OCI-LY1 (cell line): ENCODE data around the gene CXCR5.
A peak's percentile ranks its signal among the peaks of the same experiment; 100 is the strongest.

Source experiments
- H2AFZ ChIP-seq: fragments of 200-600 bp; sonication (generic), shearing (Covaris generic); 2 replicates; pipeline ENCODE4 v1.6.0; 2014; ENCODE audit warnings: antibody characterized with exemption, mild to moderate bottlenecking, low read length
- H3F3A ChIP-seq: fragments of 200-600 bp; sonication (generic), shearing (Covaris generic); 2 replicates; pipeline ENCODE4 v1.6.0; 2014; ENCODE audit warnings: mild to moderate bottlenecking, antibody characterized with exemption, low read length, moderate library complexity; ENCODE audit not compliant: insufficient read depth
- H3K27ac ChIP-seq: fragments of 200-600 bp; sonication (generic); 2 replicates; pipeline ENCODE4 v1.5.1; 2014; ENCODE audit warnings: low read length, mixed run types, mild to moderate bottlenecking, low read depth; ENCODE audit not compliant: poor library complexity, severe bottlenecking
- H3K27me3 ChIP-seq: fragments of 200-600 bp; sonication (generic); 2 replicates; pipeline ENCODE4 v1.6.0; 2014; ENCODE audit warnings: antibody characterized with exemption, mild to moderate bottlenecking, low read length, moderate library complexity; ENCODE audit not compliant: insufficient read depth
- H3K36me3 ChIP-seq: fragments of 200-600 bp; sonication (generic); 2 replicates; pipeline ENCODE4 v1.6.1; 2014; ENCODE audit warnings: mild to moderate bottlenecking, antibody characterized with exemption, low read length, moderate library complexity, mixed read lengths; ENCODE audit not compliant: insufficient read depth
- H3K4me1 ChIP-seq: fragments of 200-600 bp; sonication (generic); 2 replicates; pipeline ENCODE4 v1.5.1; 2014; ENCODE audit warnings: mild to moderate bottlenecking, low read length, moderate library complexity; ENCODE audit not compliant: insufficient read depth, severe bottlenecking
- H3K4me2 ChIP-seq: fragments of 200-600 bp; sonication (generic), shearing (Covaris generic); 2 replicates; pipeline ENCODE4 v1.6.1; 2014; ENCODE audit warnings: low read length
- H3K4me3 ChIP-seq: fragments of 200-600 bp; sonication (generic); 2 replicates; pipeline ENCODE4 v1.5.1; 2014; ENCODE audit warnings: low read length, low read depth, mild to moderate bottlenecking, mixed read lengths; ENCODE audit not compliant: poor library complexity, severe bottlenecking
- H3K79me2 ChIP-seq: fragments of 200-600 bp; shearing (Covaris generic); 2 replicates; pipeline ENCODE4 v1.6.1; 2016; ENCODE audit warnings: mixed run types, low read length, mixed read lengths; ENCODE audit not compliant: insufficient read depth
- H3K9ac ChIP-seq: fragments of 200-600 bp; sonication (generic), shearing (Covaris generic); 2 replicates; pipeline ENCODE4 v1.6.1; 2014; ENCODE audit warnings: mild to moderate bottlenecking, low read length, mixed read lengths
- H3K9me2 ChIP-seq: fragments of 200-600 bp; sonication (generic), shearing (Covaris generic); 2 replicates; pipeline ENCODE4 v1.6.1; 2014; ENCODE audit warnings: low read depth, mild to moderate bottlenecking, low read length, mixed read lengths
- H3K9me3 ChIP-seq: fragments of 200-600 bp; shearing (Covaris generic); 2 replicates; pipeline ENCODE4 v1.6.1; 2014; ENCODE audit warnings: low read length, mixed read lengths
- H4K20me1 ChIP-seq: fragments of 200-600 bp; sonication (generic), shearing (Covaris generic); 2 replicates; pipeline ENCODE4 v1.6.0; 2016; ENCODE audit warnings: mild to moderate bottlenecking, low read length; ENCODE audit not compliant: insufficient read depth
- EZH2 ChIP-seq: fragments of 200-600 bp; sonication (generic), shearing (Covaris generic); IDR thresholded peaks from 2 replicates; pipeline ENCODE4 v1.8.0; 2017; ENCODE audit warnings: borderline replicate concordance, mixed run types, mild to moderate bottlenecking, antibody characterized with exemption, low read length, moderate library complexity, mixed read lengths
- TF ChIP-seq, protein P1 (sequence below): fragments of 200-600 bp; sonication (generic), shearing (Covaris generic); IDR thresholded peaks from 2 replicates; pipeline ENCODE4 v1.5.1; 2017; ENCODE audit warnings: mild to moderate bottlenecking, antibody characterized with exemption, low read length, moderate library complexity, mixed read lengths

The CXCR5 gene

DNA sequence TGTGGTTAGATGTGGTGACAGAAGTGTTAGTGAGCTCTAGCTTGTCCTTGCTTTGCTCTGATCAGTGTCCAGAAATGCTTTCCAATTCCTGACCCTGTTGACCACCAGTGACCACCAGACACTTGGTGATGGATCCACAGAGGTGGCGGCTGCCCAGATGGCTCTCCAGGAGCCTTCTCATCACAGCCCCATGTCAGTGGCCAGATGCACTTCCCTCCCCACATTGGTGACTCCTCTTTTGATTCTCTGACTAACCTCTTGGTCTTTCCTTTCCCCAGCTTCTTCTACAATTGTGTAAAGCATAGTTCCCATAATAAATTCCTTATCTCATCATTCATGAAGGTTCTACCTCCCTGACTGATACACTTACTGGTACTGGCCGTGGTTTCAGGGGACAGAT is 40.1 kb upstream of the CXCR5 start:
- H3K9me3 ChIP-seq = no peaks in the 10 kb centered on the region
- TF ChIP-seq, protein P1, sequence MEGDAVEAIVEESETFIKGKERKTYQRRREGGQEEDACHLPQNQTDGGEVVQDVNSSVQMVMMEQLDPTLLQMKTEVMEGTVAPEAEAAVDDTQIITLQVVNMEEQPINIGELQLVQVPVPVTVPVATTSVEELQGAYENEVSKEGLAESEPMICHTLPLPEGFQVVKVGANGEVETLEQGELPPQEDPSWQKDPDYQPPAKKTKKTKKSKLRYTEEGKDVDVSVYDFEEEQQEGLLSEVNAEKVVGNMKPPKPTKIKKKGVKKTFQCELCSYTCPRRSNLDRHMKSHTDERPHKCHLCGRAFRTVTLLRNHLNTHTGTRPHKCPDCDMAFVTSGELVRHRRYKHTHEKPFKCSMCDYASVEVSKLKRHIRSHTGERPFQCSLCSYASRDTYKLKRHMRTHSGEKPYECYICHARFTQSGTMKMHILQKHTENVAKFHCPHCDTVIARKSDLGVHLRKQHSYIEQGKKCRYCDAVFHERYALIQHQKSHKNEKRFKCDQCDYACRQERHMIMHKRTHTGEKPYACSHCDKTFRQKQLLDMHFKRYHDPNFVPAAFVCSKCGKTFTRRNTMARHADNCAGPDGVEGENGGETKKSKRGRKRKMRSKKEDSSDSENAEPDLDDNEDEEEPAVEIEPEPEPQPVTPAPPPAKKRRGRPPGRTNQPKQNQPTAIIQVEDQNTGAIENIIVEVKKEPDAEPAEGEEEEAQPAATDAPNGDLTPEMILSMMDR = no peak
- no peak for TF ChIP-seq EZH2
- no peaks in the 10 kb centered on the region for H4K20me1 ChIP-seq
- H3K9ac ChIP-seq = no peak overlapping the region
- H3K27ac ChIP-seq = peak overlapping the region; percentile 55
- no peak overlapping the region for H2AFZ ChIP-seq
- 0 out of 2 replicates have a peak, but pooled peaks cover 8% of the 10 kb centered on the region for H3F3A ChIP-seq
- H3K9me2 ChIP-seq = no peaks in the 10 kb centered on the region
- no peaks in the 10 kb centered on the region for H3K27me3 ChIP-seq
- H3K4me3 ChIP-seq = no peak overlapping the region
- H3K4me2 ChIP-seq = no peak overlapping the region
- H3K36me3 ChIP-seq = no peaks in the 10 kb centered on the region
- H3K79me2 ChIP-seq = no peaks in the 10 kb centered on the region
- peaks cover 47% of the 10 kb centered on the region for H3K4me1 ChIP-seq

DNA sequence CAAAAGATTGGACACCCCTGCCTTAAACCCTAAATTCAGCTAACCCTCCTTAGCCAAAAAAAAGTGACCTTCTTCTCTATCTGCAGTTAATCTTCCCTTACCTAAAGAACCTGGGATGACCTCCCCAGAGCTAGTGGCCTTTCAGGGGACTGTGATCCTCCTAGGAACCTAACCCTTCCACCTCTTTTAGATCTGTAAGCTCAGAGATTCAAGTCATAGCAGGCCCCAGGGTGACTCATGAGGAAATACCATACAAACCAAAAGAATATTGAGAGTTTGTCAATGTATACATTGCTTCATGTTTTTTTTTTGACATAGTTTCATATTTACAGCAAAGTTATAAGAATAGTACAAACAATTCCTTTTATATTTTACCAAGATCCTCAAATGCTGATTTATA is 38.3 kb upstream of the CXCR5 start:
- Histone ChIP-seq H4K20me1 (no peaks in the 10 kb centered on the region), H3K9me2 (no peaks in the 10 kb centered on the region), H3K36me3 (no peaks in the 10 kb centered on the region), H2AFZ (no peak overlapping the region), H3K4me1 (peaks cover 51% of the 10 kb centered on the region), H3K4me2 (no peak overlapping the region), H3K9me3 (no peaks in the 10 kb centered on the region), H3K27ac (peak overlapping the region; percentile 63), H3K4me3 (no peak overlapping the region), H3K79me2 (no peaks in the 10 kb centered on the region), H3K9ac (no peak overlapping the region), H3K27me3 (no peaks in the 10 kb centered on the region), H3F3A (0 out of 2 replicates have a peak, but pooled peaks cover 9% of the 10 kb centered on the region)
- TF ChIP-seq, protein P1 = no peak
- no peak for TF ChIP-seq EZH2

GRCh38 chr11:118846181-118846935 is 37.3 kb upstream of the CXCR5 start:
- no peaks in the 10 kb centered on the region for H3K27me3 ChIP-seq
- H3K79me2 ChIP-seq = no peaks in the 10 kb centered on the region
- no peaks in the 10 kb centered on the region for H4K20me1 ChIP-seq
- H3K9ac ChIP-seq = no peak overlapping the region
- no peak for TF ChIP-seq EZH2
- TF ChIP-seq, protein P1 = no peak
- H3K4me2 ChIP-seq = no peak overlapping the region
- H3K4me1 ChIP-seq = peaks cover 46% of the 10 kb centered on the region
- H3K4me3 ChIP-seq = no peak overlapping the region
- no peak overlapping the region for H2AFZ ChIP-seq
- H3F3A ChIP-seq = 0 out of 2 replicates have a peak, but pooled peaks cover 9% of the 10 kb centered on the region
- no peaks in the 10 kb centered on the region for H3K36me3 ChIP-seq
- no peak overlapping the region for H3K27ac ChIP-seq
- no peaks in the 10 kb centered on the region for H3K9me3 ChIP-seq
- H3K9me2 ChIP-seq = no peaks in the 10 kb centered on the region
